K562 (cell line): Measurements from ENCODE around the gene CYS1. TPM values are rescaled to one million over a fixed set of nuclear protein-coding genes. Genes with fewer than 3 reads are reported as not detected.

ENCODE experiments used
- ATAC-seq: fragments of 200-7000 bp; cut with Tn5 transposase; 3 replicates; pipeline ENCODE4 v1.9.1; 2020; ENCODE audit warnings: moderate library complexity
- BruUV-seq: library from RNA; stranded (reverse); fragments of 400-500 nt; replicated peaks from 2 replicates; lab custom pipeline; 2021; lab: Mats Ljungman, UMichigan
- CTCF ChIA-PET: fragments of 300-600 bp; formaldehyde crosslinking; extraction: SDS; loops from one replicate; lab custom pipeline; 2021; ENCODE audit warnings: low intra/inter-chr PET ratio; lab: Yijun Ruan, JAX
- POLR2A ChIA-PET: fragments of 300-600, 350-650 bp; sonication (Branson Sonifier 250); formaldehyde crosslinking; extraction: SDS; loops from one replicate; lab custom pipeline; 2021; ENCODE audit warnings: antibody characterized with exemption, inconsistent platforms; lab: Yijun Ruan, JAX
- DNase-seq, 4 experiments: peaks; one replicate each; pipeline versions ENCODE4 v3.0.0 to v3.0.0-alpha.2; 2011 to 2018; ENCODE audit warnings: low spot score in 3 of 4, mixed read lengths in 3 of 4; ENCODE audit errors: extremely low read depth in 1 of 4
- FAIRE-seq: peaks from 2 replicates; lab custom pipeline; 2011; peaks lifted over from hg19 to GRCh38; lab: Jason Lieb, UNC
- H2AFZ ChIP-seq: 2 replicates; pipeline ENCODE4 v1.6.0; 2011; ENCODE audit warnings: low read depth, low read length, control low read depth, inconsistent platforms
- H3K27ac ChIP-seq: fragments of 200-600 bp; 3 replicates; pipeline ENCODE4 v1.8.0; 2011; ENCODE audit warnings: low read depth, mild to moderate bottlenecking, control low read depth, inconsistent platforms, low read length, moderate library complexity, mixed read lengths; ENCODE audit errors: extremely low read depth
- H3K27me3 ChIP-seq, 2 experiments: fragments of 300-600 bp in 1 of 2; 2 replicates in 1 of 2; 3 replicates in 1 of 2; pipeline versions ENCODE4 v1.6.0 to v1.8.0; 2011; ENCODE audit warnings: inconsistent platforms in 2 of 2, low read length in 2 of 2, mild to moderate bottlenecking in 1 of 2, mixed read lengths in 1 of 2, moderate library complexity in 1 of 2; ENCODE audit not compliant: control insufficient read depth in 2 of 2, insufficient read depth in 2 of 2
- H3K36me3 ChIP-seq: fragments of 300-600 bp; 3 replicates; pipeline ENCODE4 v1.8.0; 2011; ENCODE audit warnings: mild to moderate bottlenecking, low read length, inconsistent platforms; ENCODE audit not compliant: control insufficient read depth, insufficient read depth
- H3K4me1 ChIP-seq, 2 experiments: fragments of 200-600 bp in 1 of 2; replicated peaks in 1 of 2; 2 replicates in 1 of 2; 3 replicates in 1 of 2; pipeline versions ENCODE4 v1.5.1 to v1.8.0; 2011; ENCODE audit warnings: inconsistent platforms in 2 of 2, low read length in 2 of 2, mild to moderate bottlenecking in 1 of 2, mixed read lengths in 1 of 2, moderate library complexity in 1 of 2; ENCODE audit not compliant: control insufficient read depth in 2 of 2, insufficient read depth in 2 of 2
- H3K4me2 ChIP-seq: 2 replicates; pipeline ENCODE4 v1.6.1; 2011; ENCODE audit warnings: low read length, control low read depth, inconsistent platforms, mixed read lengths; ENCODE audit not compliant: insufficient read depth
- H3K4me3 ChIP-seq: fragments of 200-600 bp; sonication (generic), shearing (Covaris generic); 2 replicates; pipeline ENCODE4 v1.5.1; 2016; ENCODE audit warnings: control low read depth, inconsistent platforms
- H3K79me2 ChIP-seq: fragments of 200-600 bp; 3 replicates; pipeline ENCODE4 v1.8.0; 2011; ENCODE audit warnings: low read length, inconsistent platforms; ENCODE audit not compliant: control insufficient read depth, insufficient read depth
- H3K9ac ChIP-seq, 2 experiments: 2 replicates each; pipeline versions ENCODE4 v1.6.0 to v1.6.1; 2011; ENCODE audit warnings: low read depth in 2 of 2, low read length in 2 of 2, control low read depth in 1 of 2, inconsistent platforms in 1 of 2, mild to moderate bottlenecking in 1 of 2, mixed read lengths in 1 of 2; ENCODE audit not compliant: insufficient read depth in 1 of 2
- H3K9me1 ChIP-seq: one replicate; pipeline ENCODE4 v1.6.0; 2011; ENCODE audit warnings: inconsistent platforms, mild to moderate bottlenecking, low read length, moderate library complexity; ENCODE audit not compliant: control insufficient read depth, insufficient read depth
- H3K9me3 ChIP-seq: replicated peaks from 2 replicates; pipeline ENCODE4 v1.5.1; 2011; ENCODE audit warnings: low read depth, low read length, inconsistent platforms; ENCODE audit not compliant: control insufficient read depth, insufficient read depth
- H4K20me1 ChIP-seq: replicated peaks from 2 replicates; pipeline ENCODE4 v1.6.1; 2011; ENCODE audit warnings: low read length, inconsistent platforms, mixed read lengths; ENCODE audit not compliant: control insufficient read depth, insufficient read depth
- CSDE1 ChIP-seq, 2 experiments: fragments of 450-650 bp; IDR thresholded peaks; 2 replicates each; pipeline ENCODE4 v1.6.1; 2016; ENCODE audit warnings: mild to moderate bottlenecking in 1 of 2
- ETV6 ChIP-seq, 3 experiments: fragments of 150-350 bp in 1 of 3; sonication (generic) in 1 of 3; formaldehyde crosslinking in 1 of 3; IDR thresholded peaks; 2 replicates each; pipeline versions ENCODE4 v1.6.1 to v1.8.0; 2014 to 2022; ENCODE audit warnings: borderline replicate concordance in 2 of 3, low read depth in 2 of 3, antibody characterized with exemption in 1 of 3, low read length in 1 of 3, mild to moderate bottlenecking in 1 of 3, missing genetic modification reagents in 1 of 3
- FOXJ2 ChIP-seq: fragments of 200-800 bp; sonication (Bioruptor generic); IDR thresholded peaks from 2 replicates; pipeline ENCODE4 v1.6.1; 2016; ENCODE audit warnings: missing genetic modification characterization, missing compliant biosample characterization
- FUS ChIP-seq: fragments of 200-400 bp; formaldehyde crosslinking; optimal IDR thresholded peaks from 2 replicates; pipeline ENCODE3; 2017; ENCODE audit warnings: low read depth, low read length
- HDAC3 ChIP-seq: fragments of 450-650 bp; IDR thresholded peaks from 2 replicates; pipeline ENCODE4 v1.6.1; 2018; ENCODE audit warnings: borderline replicate concordance, mild to moderate bottlenecking, moderate library complexity; ENCODE audit not compliant: partially characterized antibody
- MIER1 ChIP-seq: fragments of 450-650 bp; IDR thresholded peaks from 2 replicates; pipeline ENCODE4 v1.6.1; 2016; ENCODE audit warnings: antibody characterized with exemption, mild to moderate bottlenecking, low read depth
- NCOA1 ChIP-seq: fragments of 450-650 bp; IDR thresholded peaks from 2 replicates; pipeline ENCODE4 v1.6.1; 2016; ENCODE audit warnings: low read depth
- POLR2A ChIP-seq: fragments of 450-650 bp; conservative IDR thresholded peaks from 2 replicates; pipeline ENCODE4 v1.6.1; 2016
- PTBP1 ChIP-seq: fragments of 200-400 bp; formaldehyde crosslinking; IDR thresholded peaks from 2 replicates; pipeline ENCODE4 v1.6.1; 2017; ENCODE audit warnings: low read depth, low read length
- SMAD4 ChIP-seq: fragments of 250-450 bp; sonication (Bioruptor Pico); conservative IDR thresholded peaks from 2 replicates; pipeline ENCODE4 v1.8.0; 2021; ENCODE audit warnings: inconsistent platforms, mild to moderate bottlenecking, moderate library complexity
- SMC3 ChIP-seq: conservative IDR thresholded peaks from 2 replicates; pipeline ENCODE4 v1.6.1; 2011; ENCODE audit warnings: low read depth, low read length, improper control_type of control experiment; ENCODE audit not compliant: insufficient read depth
- TCF15 ChIP-seq: fragments of 250-450 bp; sonication (Bioruptor Pico); IDR thresholded peaks from 2 replicates; pipeline ENCODE4 v1.8.0; 2022; ENCODE audit warnings: moderate library complexity, mild to moderate bottlenecking, inconsistent platforms
- THAP7 ChIP-seq: fragments of 250-450 bp; sonication (Bioruptor Pico); IDR thresholded peaks from 2 replicates; pipeline ENCODE4 v1.5.0; 2021
- YBX1 ChIP-seq: fragments of 450-650 bp; IDR thresholded peaks from 2 replicates; pipeline ENCODE4 v1.7.1; 2016; ENCODE audit warnings: mild to moderate bottlenecking
- YY1 ChIP-seq, 3 experiments: IDR thresholded peaks; 2 replicates each; pipeline ENCODE4 v1.6.1; 2011; ENCODE audit warnings: low read length in 2 of 3, mild to moderate bottlenecking in 2 of 3, moderate library complexity in 2 of 3, borderline replicate concordance in 1 of 3, control low read depth in 1 of 3, low read depth in 1 of 3; ENCODE audit not compliant: insufficient read depth in 3 of 3, insufficient replicate concordance in 2 of 3, control insufficient read depth in 1 of 3, insufficient read length in 1 of 3; ENCODE audit errors: extremely low read depth in 1 of 3
- ZNF143 ChIP-seq: sonication (generic); formaldehyde crosslinking; IDR thresholded peaks from 2 replicates; pipeline ENCODE4 v1.9.0; 2022; ENCODE audit warnings: mild to moderate bottlenecking, missing genetic modification reagents
- ZNF280A ChIP-seq: fragments of 450-650 bp; IDR thresholded peaks from 2 replicates; pipeline ENCODE4 v1.6.1; 2018; ENCODE audit warnings: mild to moderate bottlenecking, low read depth; ENCODE audit not compliant: partially characterized antibody
- ZNF696 ChIP-seq: fragments of 250-450 bp; sonication (Bioruptor Pico); conservative IDR thresholded peaks from 2 replicates; pipeline ENCODE4 v1.4.0; 2020; ENCODE audit warnings: mild to moderate bottlenecking, moderate library complexity
- ZNF785 ChIP-seq: fragments of 250-450 bp; sonication (Bioruptor Pico); IDR thresholded peaks from 2 replicates; pipeline ENCODE4 v1.4.0; 2020; ENCODE audit warnings: mild to moderate bottlenecking
- WGBS: fragments of 100-300 bp; shearing (Covaris generic); methylation state at CpG from one replicate; pipeline ENCODE4 v1.1.6; 2016; ENCODE audit warnings: low coverage, mixed read lengths; ENCODE audit not compliant: insufficient coverage; ENCODE audit errors: missing lambda C conversion rate; 5-methylcytosine and 5-hydroxymethylcytosine counted together
- in situ Hi-C: fragments of 300-500 bp; cut with MboI; formaldehyde crosslinking; loops from 4 replicates; pipeline ENCODE4 v1.15.0; 2018; ENCODE audit warnings: inconsistent platforms, mixed read lengths
- intact Hi-C: fragments of 100-400 bp; cut with micrococcal nuclease; formaldehyde crosslinking; loops from 2 replicates; pipeline ENCODE4 v1.14.2; 2022
- polyA plus RNA-seq, 8 experiments: library from polyadenylated mRNA; depleted of rRNA in 4 of 8; stranded (reverse) in 5 of 8; unstranded in 3 of 8; fragments of >200 nt; fragmentation: Nextera tagmentation in 2 of 8; fragmentation: Illumina TruSeq in 1 of 8; extraction: Ambion mirVana in 2 of 8; extraction: Trizol in 1 of 8; gene quantifications; 2 replicates each; pipeline versions ENCODE4 v1.2.1 to v1.2.3, GENCODE V29; 2011 to 2014; ENCODE audit warnings: inconsistent platforms in 1 of 8, missing spikeins in 1 of 8
- total RNA-seq, 7 experiments: library from RNA; depleted of rRNA in 6 of 7; stranded (reverse); fragments of >200 nt in 6 of 7; fragmentation: Illumina TruSeq in 2 of 7; extraction: Trizol in 2 of 7; gene quantifications; 2 replicates each; pipeline versions ENCODE4 v1.2.1 to v1.2.3, GENCODE V29; 2011 to 2021; ENCODE audit warnings: low replicate concordance in 1 of 7

CYS1 gene
- total and polyA plus RNA-seq, 9 of the 15 experiments (the other 6 are each of a cell fraction or from before 2014, with no cell fraction given), result 0.11 to 0.13 TPM; not detected in 7

- ChIA-PET CTCF (no interaction called here), POLR2A (interaction anchor here (0.6 to 2.2 kb wide), 16 partner anchors 10 to 1022 kb away, joined by 3 to 13 read pairs (median 4); partner anchors contain the start of genes KLF11 and TAF1B)
- no TSS peak for BruUV-seq
- peak; percentile 87 for ATAC-seq
- peak; percentile 97 for FAIRE-seq
- Histone ChIP-seq H3K4me3 (peak overlapping the region; percentile 40), H3K4me2 (peak overlapping the region; percentile 72), H3K27me3 (no peaks in the 10 kb centered on the region), H3K9ac (peak overlapping the region; percentile 38 to 84), H2AFZ (peak overlapping the region; percentile 77), H3K27ac (peak overlapping the region; percentile 42; the same call in 2 of the 3 replicates), H3K9me3 (no peaks in the 10 kb centered on the region), H3K9me1 (no peaks in the 10 kb centered on the region), H4K20me1 (no peaks in the 10 kb centered on the region), H3K79me2 (no peaks in the 10 kb centered on the region), H3K4me1 (peaks cover 11 to 50% of the 10 kb centered on the region in 2 experiments), H3K36me3 (peaks cover 26% of the 10 kb centered on the region; the same call in 2 of the 3 replicates)
- intact Hi-C loops, result loop anchor here (2.0 kb wide), 2 partner anchors 73 to 259 kb away; no protein-coding TSS in a partner anchor
- in situ Hi-C loops, result no loop called here
- WGBS, result 11% methylated on average over 24 of the region's 28 CpGs
- DNase-seq, result peak; percentile 85 to 91 (median 89)
- TF ChIP-seq FOXJ2 (tag) (no peak), ZNF143 (CRISPR knock-in tag) (no peak), YBX1 (no peak), ETV6 (IDR thresholded peaks at IDR 0.05; ENCODE audit: borderline replicate concordance in 1 of 2, low read depth in 2 of 2, low read length in 1 of 2) (no peak), ETV6 (CRISPR knock-in tag; IDR thresholded peaks at IDR 0.05; ENCODE audit: borderline replicate concordance) (no peak), TCF15 (CRISPR knock-in tag) (no peak), PTBP1 (no peak), MIER1 (no peak), THAP7 (CRISPR knock-in tag) (no peak), ZNF280A (no peak), POLR2A (peak; percentile 46; the same call in 1 of the 2 replicates), CSDE1 (IDR thresholded peaks at IDR 0.05) (no peak), SMC3 (no peak), HDAC3 (no peak), ZNF785 (CRISPR knock-in tag) (no peak), ZNF696 (no peak), SMAD4 (CRISPR knock-in tag) (0 out of 2 replicates have a peak, but pooled peaks have one; percentile 12), NCOA1 (peak; percentile 16; the same call in 1 of the 2 replicates), FUS (no peak), YY1 (IDR thresholded peaks at IDR 0.05; ENCODE audit: borderline replicate concordance in 1 of 3, control insufficient read depth in 1 of 3, extremely low read depth in 1 of 3, insufficient read depth in 3 of 3, insufficient read length in 1 of 3, insufficient replicate concordance in 2 of 3, low read depth in 1 of 3, low read length in 2 of 3) (peak in 2 of 3 experiments; percentile 66 to 85)
Measured at GRCh38 chr2:10057231-10058107, 22.7 kb downstream of the CYS1 start.
